Hepatocyte (in vitro differentiated cells): ENCODE measurements around the gene HSFX4. TPM values are rescaled to one million over a fixed set of nuclear protein-coding genes. Genes with fewer than 3 reads are reported as not detected.

Experiments used
- DNase-seq: peaks from one replicate; pipeline ENCODE4 v3.0.0-alpha.2; 2016; ENCODE audit warnings: low spot score
- H2AFZ ChIP-seq: fragments of 200-600 bp; sonication (generic); 2 replicates; pipeline ENCODE4 v1.6.0; 2016; ENCODE audit warnings: antibody characterized with exemption, mild to moderate bottlenecking
- H3K27ac ChIP-seq: fragments of 200-600 bp; sonication (generic); 2 replicates; pipeline ENCODE4 v1.5.1; 2016; ENCODE audit warnings: mild to moderate bottlenecking
- H3K27me3 ChIP-seq: fragments of 200-600 bp; sonication (generic); 2 replicates; pipeline ENCODE4 v1.6.1; 2016
- H3K36me3 ChIP-seq: fragments of 200-600 bp; sonication (generic); replicated peaks from 2 replicates; pipeline ENCODE4 v1.5.1; 2016; ENCODE audit warnings: low read depth; ENCODE audit not compliant: insufficient read depth
- H3K4me1 ChIP-seq: fragments of 200-600 bp; sonication (generic); 2 replicates; pipeline ENCODE4 v1.5.1; 2016; ENCODE audit warnings: mild to moderate bottlenecking, moderate library complexity; ENCODE audit not compliant: insufficient read depth
- H3K4me2 ChIP-seq: fragments of 200-600 bp; sonication (generic); 2 replicates; pipeline ENCODE4 v1.6.0; 2016
- H3K4me3 ChIP-seq: fragments of 200-600 bp; sonication (generic); 2 replicates; pipeline ENCODE4 v1.5.1; 2016; ENCODE audit warnings: mild to moderate bottlenecking
- H3K79me2 ChIP-seq: fragments of 200-600 bp; sonication (generic); 2 replicates; pipeline ENCODE4 v1.6.0; 2017; ENCODE audit warnings: mild to moderate bottlenecking
- H3K9me2 ChIP-seq: fragments of 200-600 bp; sonication (generic); replicated peaks from 2 replicates; pipeline ENCODE4 v1.6.0; 2017; ENCODE audit warnings: mild to moderate bottlenecking; ENCODE audit not compliant: insufficient read depth
- H3K9me3 ChIP-seq: fragments of 200-600 bp; sonication (generic); 2 replicates; pipeline ENCODE4 v1.5.1; 2016; ENCODE audit warnings: low read depth, mild to moderate bottlenecking
- H4K20me1 ChIP-seq: fragments of 200-600 bp; sonication (generic); 2 replicates; pipeline ENCODE4 v1.6.0; 2016; ENCODE audit warnings: mild to moderate bottlenecking; ENCODE audit not compliant: insufficient read depth, poor library complexity, severe bottlenecking
- CTCF ChIP-seq: fragments of 200-600 bp; sonication (generic); IDR thresholded peaks from 2 replicates; pipeline ENCODE4 v1.5.1; 2016; ENCODE audit warnings: antibody characterized with exemption, mild to moderate bottlenecking; ENCODE audit not compliant: poor library complexity
- EZH2 ChIP-seq: fragments of 200-600 bp; sonication (generic); IDR thresholded peaks from 2 replicates; pipeline ENCODE4 v1.6.1; 2016; ENCODE audit warnings: antibody characterized with exemption, mild to moderate bottlenecking, borderline replicate concordance
- EZH2phosphoT487 ChIP-seq: fragments of 200-600 bp; sonication (generic); IDR thresholded peaks from one replicate; pipeline ENCODE4 v1.6.1; 2018; ENCODE audit warnings: antibody characterized with exemption, mild to moderate bottlenecking, low read depth, moderate library complexity; ENCODE audit not compliant: unreplicated experiment, severe bottlenecking
- WGBS: methylation state at CpG from one replicate; pipeline ENCODE4 v1.1.6; 2016; ENCODE audit warnings: low lambda C conversion rate; ENCODE audit errors: missing lambda C conversion rate; 5-methylcytosine and 5-hydroxymethylcytosine counted together
- polyA plus RNA-seq: library from polyadenylated mRNA; unstranded; fragments of >200 nt; fragmentation: Nextera tagmentation; extraction: Ambion mirVana; gene quantifications from 2 replicates; pipeline ENCODE4 v1.2.1, GENCODE V29; 2016
- total RNA-seq: library from RNA; depleted of rRNA; stranded (reverse); fragments of >200 nt; gene quantifications from 2 replicates; pipeline ENCODE4 v1.2.3, GENCODE V29; 2014

Gene HSFX4
- total and polyA plus RNA-seq, 2 experiments from 2014 or later: not detected

GRCh38 chrX:149948016-149948415 is 18.6 kb downstream of the HSFX4 start:
- Histone ChIP-seq H3K36me3 (no peaks in the 10 kb centered on the region), H2AFZ (no peak overlapping the region), H4K20me1 (no peaks in the 10 kb centered on the region), H3K27me3 (no peaks in the 10 kb centered on the region), H3K4me2 (no peak overlapping the region), H3K79me2 (no peaks in the 10 kb centered on the region), H3K4me3 (no peak overlapping the region), H3K9me2 (no peaks in the 10 kb centered on the region), H3K27ac (no peak overlapping the region), H3K9me3 (no peaks in the 10 kb centered on the region), H3K4me1 (no peaks in the 10 kb centered on the region)
- no peak for DNase-seq
- 69% methylated on average over 3 of the region's 3 CpGs for WGBS
- TF ChIP-seq CTCF: no peak
- TF ChIP-seq EZH2phosphoT487: no peak
- no peak for TF ChIP-seq EZH2

DNA sequence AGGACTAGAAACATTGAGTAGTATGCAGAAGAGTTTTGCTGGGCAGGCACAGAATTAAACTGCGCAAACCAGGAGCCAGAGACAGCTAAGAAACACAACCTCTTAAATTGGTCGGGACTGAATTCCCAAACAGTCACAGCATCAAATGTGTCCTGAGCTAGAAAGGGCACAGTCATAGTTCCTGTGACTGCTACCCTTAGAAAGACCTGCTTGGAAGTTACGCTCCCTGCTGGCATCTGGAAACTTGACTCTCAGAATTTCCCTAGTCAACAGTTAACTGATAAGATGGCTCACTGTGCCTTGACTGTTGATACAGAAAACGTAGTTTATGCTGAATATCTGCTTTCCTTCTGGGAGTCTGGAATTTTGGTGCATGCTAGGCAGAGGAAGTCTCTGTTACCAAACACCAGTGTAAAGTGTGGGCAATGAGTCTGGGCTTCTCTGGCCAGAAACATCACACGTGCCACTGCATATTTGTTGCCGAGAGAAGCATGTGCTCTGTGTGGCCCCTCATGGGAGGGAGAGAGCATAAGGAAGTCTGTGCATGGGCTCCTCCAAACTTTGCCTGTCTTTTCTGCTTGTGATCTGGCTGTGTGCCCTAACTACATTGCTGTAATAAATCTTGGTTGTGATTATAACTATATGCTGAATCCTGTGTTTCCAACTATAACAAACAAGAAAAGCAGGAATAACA is 20.5 kb downstream of the HSFX4 start:
- Histone ChIP-seq H3K4me2 (no peak overlapping the region), H3K36me3 (no peaks in the 10 kb centered on the region), H3K9me3 (no peaks in the 10 kb centered on the region), H2AFZ (no peak overlapping the region), H3K27me3 (no peaks in the 10 kb centered on the region), H3K79me2 (no peaks in the 10 kb centered on the region), H3K4me1 (no peaks in the 10 kb centered on the region), H3K27ac (no peak overlapping the region), H4K20me1 (no peaks in the 10 kb centered on the region), H3K9me2 (no peaks in the 10 kb centered on the region), H3K4me3 (no peak overlapping the region)
- whole genome bisulfite sequencing: 73% methylated on average over 6 of the region's 6 CpGs
- no peak for DNase-seq
- TF ChIP-seq CTCF (no peak), EZH2 (no peak), EZH2phosphoT487 (no peak)

DNA sequence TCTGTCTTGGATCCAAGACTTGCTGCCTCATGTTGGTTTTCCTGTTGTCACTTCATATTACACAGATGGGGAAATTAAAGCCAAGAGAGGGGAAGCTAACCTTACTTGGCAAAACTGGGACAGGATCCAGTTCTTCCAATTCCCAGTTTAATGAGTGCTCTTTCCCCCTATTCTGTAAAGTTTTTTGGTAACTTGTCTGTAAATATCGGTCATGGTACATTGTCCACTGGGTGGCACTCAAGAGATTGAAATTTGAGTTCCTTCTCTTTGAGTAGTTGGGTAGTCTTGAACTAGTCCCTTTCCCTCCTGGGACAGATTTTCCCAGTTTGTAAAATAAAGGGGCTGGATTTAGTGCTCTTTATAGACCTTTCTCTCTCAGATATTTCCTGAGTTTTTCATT is 21.3 kb downstream of the HSFX4 start:
- 36% methylated on average over 1 of the region's 1 CpG for WGBS
- no peaks in the 10 kb centered on the region for H3K4me1 ChIP-seq
- TF ChIP-seq EZH2phosphoT487: no peak
- peak; percentile 44 for TF ChIP-seq CTCF
- H2AFZ ChIP-seq: no peak overlapping the region
- no peaks in the 10 kb centered on the region for H3K79me2 ChIP-seq
- H3K36me3 ChIP-seq: no peaks in the 10 kb centered on the region
- peak; percentile 35 for DNase-seq
- no peak overlapping the region for H3K4me3 ChIP-seq
- H3K9me2 ChIP-seq: no peaks in the 10 kb centered on the region
- no peaks in the 10 kb centered on the region for H4K20me1 ChIP-seq
- no peak overlapping the region for H3K27ac ChIP-seq
- no peaks in the 10 kb centered on the region for H3K27me3 ChIP-seq
- H3K9me3 ChIP-seq: no peaks in the 10 kb centered on the region
- H3K4me2 ChIP-seq: no peak overlapping the region

DNA sequence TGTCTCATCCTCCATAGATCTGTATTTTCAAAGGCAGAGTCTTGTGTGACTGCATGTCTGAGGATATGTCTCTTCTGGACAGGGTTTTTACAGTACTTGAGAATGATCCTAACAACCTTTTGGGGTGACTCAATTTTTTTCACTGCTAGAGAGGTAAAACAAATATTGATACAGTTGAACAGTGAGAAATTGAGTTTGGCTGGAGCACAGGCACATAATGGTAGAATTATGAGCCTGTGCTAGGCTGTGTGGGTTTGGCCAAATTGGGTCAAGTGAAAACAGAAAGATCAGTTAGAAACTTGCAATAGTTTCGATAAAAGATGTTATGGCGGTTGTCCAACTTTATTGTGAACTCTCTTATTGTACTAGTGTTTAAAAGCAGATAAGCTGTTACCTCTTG is 32.2 kb downstream of the HSFX4 start:
- Histone ChIP-seq H3K4me2 (no peak overlapping the region), H3K79me2 (no peaks in the 10 kb centered on the region), H3K36me3 (no peaks in the 10 kb centered on the region), H3K27ac (no peak overlapping the region), H2AFZ (no peak overlapping the region), H3K4me3 (no peak overlapping the region), H3K9me2 (no peaks in the 10 kb centered on the region), H3K4me1 (no peaks in the 10 kb centered on the region), H3K27me3 (no peaks in the 10 kb centered on the region), H4K20me1 (no peaks in the 10 kb centered on the region), H3K9me3 (no peaks in the 10 kb centered on the region)
- TF ChIP-seq CTCF (no peak), EZH2phosphoT487 (no peak), EZH2 (no peak)
- 81% methylated on average over 2 of the region's 2 CpGs for WGBS
- no peak for DNase-seq
